ENCODE measurements around the gene YPEL5. TPM values are rescaled to one million over a fixed set of nuclear protein-coding genes. Genes with fewer than 3 reads are reported as not detected.
"Not testable (repeated sequence)": the region's sequence is repeated elsewhere in the genome, so short reads cannot be mapped to it uniquely, and the experiment has no call there.

Gene YPEL5
- total RNA-seq, 4 donors from 2014 or later = 39.8 to 75.1 (median 59.0) TPM

DNA sequence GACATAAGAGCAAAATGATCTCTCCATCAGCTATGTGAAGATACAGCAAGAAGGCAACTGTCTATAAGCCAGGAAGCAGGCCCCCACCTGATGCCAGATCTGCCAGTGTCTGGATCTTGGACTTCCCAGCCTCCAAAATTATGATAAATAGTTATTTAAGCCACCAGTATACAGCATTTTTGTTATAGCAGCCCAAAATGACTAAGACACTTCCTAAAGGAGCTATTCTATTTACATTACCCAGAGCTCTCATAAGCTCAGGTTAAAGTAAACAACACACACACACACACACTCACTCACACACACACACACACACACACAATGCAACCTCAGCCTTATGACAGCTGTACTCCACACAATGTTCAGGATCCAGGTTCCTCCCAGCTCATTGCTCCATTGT lies 5.7 kb upstream of the YPEL5 start:
- no peak overlapping the region for H3K4me3 ChIP-seq
- no peak for TF ChIP-seq POLR2A (IDR thresholded peaks at IDR 0.05)
- TF ChIP-seq, protein P1, sequence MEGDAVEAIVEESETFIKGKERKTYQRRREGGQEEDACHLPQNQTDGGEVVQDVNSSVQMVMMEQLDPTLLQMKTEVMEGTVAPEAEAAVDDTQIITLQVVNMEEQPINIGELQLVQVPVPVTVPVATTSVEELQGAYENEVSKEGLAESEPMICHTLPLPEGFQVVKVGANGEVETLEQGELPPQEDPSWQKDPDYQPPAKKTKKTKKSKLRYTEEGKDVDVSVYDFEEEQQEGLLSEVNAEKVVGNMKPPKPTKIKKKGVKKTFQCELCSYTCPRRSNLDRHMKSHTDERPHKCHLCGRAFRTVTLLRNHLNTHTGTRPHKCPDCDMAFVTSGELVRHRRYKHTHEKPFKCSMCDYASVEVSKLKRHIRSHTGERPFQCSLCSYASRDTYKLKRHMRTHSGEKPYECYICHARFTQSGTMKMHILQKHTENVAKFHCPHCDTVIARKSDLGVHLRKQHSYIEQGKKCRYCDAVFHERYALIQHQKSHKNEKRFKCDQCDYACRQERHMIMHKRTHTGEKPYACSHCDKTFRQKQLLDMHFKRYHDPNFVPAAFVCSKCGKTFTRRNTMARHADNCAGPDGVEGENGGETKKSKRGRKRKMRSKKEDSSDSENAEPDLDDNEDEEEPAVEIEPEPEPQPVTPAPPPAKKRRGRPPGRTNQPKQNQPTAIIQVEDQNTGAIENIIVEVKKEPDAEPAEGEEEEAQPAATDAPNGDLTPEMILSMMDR (IDR thresholded peaks at IDR 0.05) = no peak
- no peaks in the 10 kb centered on the region for H3K4me1 ChIP-seq
- H3K27ac ChIP-seq = no peak overlapping the region
- DNase-seq = no peak
- no peaks in the 10 kb centered on the region for H3K9me3 ChIP-seq
- H3K36me3 ChIP-seq = no peaks in the 10 kb centered on the region
- no peaks in the 10 kb centered on the region for H3K27me3 ChIP-seq

- Histone ChIP-seq H3K4me3 (no peak overlapping the region), H3K4me1 (peaks cover 0 to 11% (median 7%) of the 10 kb centered on the region in 4 donors), H3K27ac (no peak overlapping the region), H3K27me3 (no peaks in the 10 kb centered on the region), H3K36me3 (peaks cover 0 to 6% (median 0%) of the 10 kb centered on the region in 3 donors), H3K9me3 (no peaks in the 10 kb centered on the region)
- no peak for DNase-seq
- TF ChIP-seq, protein P1 (IDR thresholded peaks at IDR 0.05) = no peak
- no peak for TF ChIP-seq POLR2A (IDR thresholded peaks at IDR 0.05)
Measured at GRCh38 chr2:30144260-30144659, 2.5 kb upstream of the YPEL5 start.

DNA sequence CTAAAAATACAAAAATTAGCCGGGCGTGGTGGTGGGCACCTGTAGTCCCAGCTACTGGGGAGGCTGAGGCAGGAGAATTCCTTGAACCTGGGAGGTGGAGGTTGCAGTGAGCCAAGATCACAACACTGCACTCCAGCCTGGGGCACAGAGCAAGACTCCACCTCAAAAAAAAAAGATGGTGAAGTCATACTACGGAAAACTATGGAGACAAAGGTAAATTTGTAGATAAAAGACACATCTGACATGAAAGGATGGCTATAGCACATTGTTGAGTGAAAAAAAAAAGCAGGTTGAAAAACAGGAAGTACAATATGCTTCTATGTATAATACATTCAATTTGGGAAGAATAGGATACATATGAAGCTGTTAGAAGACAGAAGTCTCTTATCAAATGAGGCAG lies 1.9 kb upstream of the YPEL5 start:
- H3K36me3 ChIP-seq, H3K9me3 ChIP-seq, DNase-seq, H3K27me3 ChIP-seq, H3K4me3 ChIP-seq: not testable (repeated sequence)
- Histone ChIP-seq H3K4me1 (peaks cover 0 to 17% (median 12%) of the 10 kb centered on the region in 4 donors), H3K27ac (peak overlapping the region in 1 of 4 donors; percentile 100)

DNA sequence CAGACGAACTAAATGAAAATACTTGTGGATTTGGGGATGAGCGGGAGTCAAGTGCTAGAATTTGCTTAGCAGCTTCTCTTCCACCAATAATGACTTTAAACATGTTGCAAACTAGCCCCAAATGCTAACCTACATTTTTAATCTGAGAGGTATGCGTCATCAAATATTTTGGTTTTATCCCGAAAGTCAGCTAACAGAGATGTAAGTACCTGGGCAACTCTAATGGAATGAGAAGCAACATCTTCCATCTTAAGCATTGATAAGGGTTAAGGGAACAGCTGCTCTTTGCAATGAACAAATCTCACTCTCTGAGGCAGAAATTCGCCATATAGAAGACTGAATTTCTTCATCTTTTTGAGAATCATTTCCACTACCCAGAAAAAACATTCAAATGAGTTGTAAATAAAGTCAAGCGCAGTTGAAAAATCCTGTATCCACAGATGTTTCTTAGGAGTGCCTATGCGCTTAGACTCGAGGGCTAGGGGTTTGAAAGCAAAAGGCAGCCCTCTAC lies 926 bp upstream of the YPEL5 start:
- no peaks in the 10 kb centered on the region for H3K27me3 ChIP-seq
- TF ChIP-seq, protein P1 (IDR thresholded peaks at IDR 0.05) = no peak
- no peak for TF ChIP-seq POLR2A (IDR thresholded peaks at IDR 0.05)
- peaks cover 0 to 27% (median 17%) of the 10 kb centered on the region in 4 donors for H3K4me1 ChIP-seq
- peaks cover 0 to 6% (median 0%) of the 10 kb centered on the region in 3 donors for H3K36me3 ChIP-seq
- peak overlapping the region; percentile 27 to 97 (median 76) for H3K4me3 ChIP-seq
- peak overlapping the region; percentile 86 to 100 (median 94) for H3K27ac ChIP-seq
- DNase-seq = no peak
- H3K9me3 ChIP-seq = no peaks in the 10 kb centered on the region

DNA sequence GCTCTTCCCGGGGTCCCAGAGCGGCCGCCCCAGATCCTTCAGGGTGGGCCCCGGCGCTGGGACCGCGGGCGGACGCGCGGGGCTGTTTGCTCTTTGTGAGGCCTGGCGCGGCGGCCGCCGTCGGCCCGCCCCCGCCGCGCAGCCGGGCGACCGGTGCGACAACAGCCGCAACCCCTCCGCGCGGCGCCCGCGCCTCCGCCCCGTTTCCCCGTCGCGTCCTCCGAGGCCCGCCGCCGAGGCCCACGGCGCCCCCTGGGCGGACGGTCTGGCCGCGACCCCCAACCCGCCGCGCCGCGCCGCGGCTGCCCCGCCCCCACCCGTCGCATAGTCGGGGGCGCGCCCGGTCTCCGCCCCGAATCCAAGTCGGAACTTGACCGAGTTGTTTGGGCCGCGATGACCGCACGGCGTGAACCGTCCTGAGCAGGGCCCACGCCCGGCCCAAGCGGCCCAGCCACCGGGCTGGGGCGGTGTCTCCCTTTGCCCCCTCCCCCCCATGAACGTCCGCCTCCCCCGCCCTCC lies 448 bp downstream of the YPEL5 start:
- H3K27ac ChIP-seq = peak overlapping the region; percentile 99 to 100 (median 100)
- TF ChIP-seq POLR2A (IDR thresholded peaks at IDR 0.05) = no peak
- TF ChIP-seq, protein P1 (IDR thresholded peaks at IDR 0.05) = no peak
- DNase-seq = peak in 1 of 3 donors; percentile 50
- peak overlapping the region; percentile 96 to 99 (median 98) for H3K4me3 ChIP-seq
- H3K36me3 ChIP-seq = peaks cover 0 to 6% (median 0%) of the 10 kb centered on the region in 3 donors
- H3K4me1 ChIP-seq = peaks cover 0 to 30% (median 18%) of the 10 kb centered on the region in 4 donors
- H3K9me3 ChIP-seq = no peaks in the 10 kb centered on the region
- no peaks in the 10 kb centered on the region for H3K27me3 ChIP-seq

GRCh38 chr2:30147715-30148610 lies 1.2 kb downstream of the YPEL5 start:
- Histone ChIP-seq H3K27ac (peak overlapping the region; percentile 99 to 100 (median 100)), H3K4me3 (peak overlapping the region; percentile 96 to 99 (median 98)), H3K9me3 (no peaks in the 10 kb centered on the region), H3K4me1 (peaks cover 0 to 30% (median 18%) of the 10 kb centered on the region in 4 donors), H3K36me3 (peaks cover 0 to 6% (median 0%) of the 10 kb centered on the region in 3 donors), H3K27me3 (no peaks in the 10 kb centered on the region)
- DNase-seq = peak; percentile 87 to 91 (median 90)
- TF ChIP-seq POLR2A (IDR thresholded peaks at IDR 0.05) = peak; percentile 29 to 50
- TF ChIP-seq, protein P1 (IDR thresholded peaks at IDR 0.05) = peak in 5 of 6 experiments; percentile 36 to 72 (median 54)
